ENCODE results near the gene SORL1. TPM values are rescaled to one million over a fixed set of nuclear protein-coding genes. Genes with fewer than 3 reads are reported as not detected.
"Not testable (repeated sequence)": the region's sequence is repeated elsewhere in the genome, so short reads cannot be mapped to it uniquely, and the experiment has no call there.

Gene SORL1
- total RNA-seq, 1 donor from 2014 or later: 134 TPM

DNA sequence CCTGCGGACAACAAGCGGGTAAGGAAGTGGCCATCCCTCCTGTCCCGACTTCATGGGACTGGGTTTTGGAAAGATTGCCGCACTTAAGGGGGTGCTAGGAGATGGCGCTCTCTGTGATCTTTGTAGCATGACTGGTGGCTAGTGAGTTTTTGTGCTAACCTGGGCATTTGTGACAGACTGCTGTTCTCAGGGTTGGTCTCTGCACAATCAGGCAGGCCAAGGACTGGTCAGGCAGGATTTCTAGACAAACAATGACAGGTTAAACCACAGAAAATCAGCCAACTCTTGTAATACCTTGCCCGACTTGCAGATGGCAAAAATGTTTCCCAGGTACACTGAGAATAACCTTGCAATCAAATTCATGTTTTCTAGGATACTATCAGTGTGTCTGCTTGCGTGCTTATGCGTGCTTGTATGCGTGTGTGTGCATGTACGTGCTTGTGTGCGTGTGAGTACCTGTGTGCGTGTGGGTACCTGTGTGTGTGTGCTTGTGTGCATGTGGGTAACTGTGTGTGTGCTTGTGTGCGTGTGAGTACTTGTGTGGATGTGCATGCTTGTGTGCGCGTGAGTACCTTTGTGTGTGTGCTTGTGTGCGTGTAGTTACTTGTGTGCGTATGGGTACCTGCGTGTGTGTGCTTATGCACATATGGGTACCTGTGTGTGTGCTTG is 26.2 kb downstream of the SORL1 start:
- peak; percentile 67 for DNase-seq (ENCODE audit: low spot score)

DNA sequence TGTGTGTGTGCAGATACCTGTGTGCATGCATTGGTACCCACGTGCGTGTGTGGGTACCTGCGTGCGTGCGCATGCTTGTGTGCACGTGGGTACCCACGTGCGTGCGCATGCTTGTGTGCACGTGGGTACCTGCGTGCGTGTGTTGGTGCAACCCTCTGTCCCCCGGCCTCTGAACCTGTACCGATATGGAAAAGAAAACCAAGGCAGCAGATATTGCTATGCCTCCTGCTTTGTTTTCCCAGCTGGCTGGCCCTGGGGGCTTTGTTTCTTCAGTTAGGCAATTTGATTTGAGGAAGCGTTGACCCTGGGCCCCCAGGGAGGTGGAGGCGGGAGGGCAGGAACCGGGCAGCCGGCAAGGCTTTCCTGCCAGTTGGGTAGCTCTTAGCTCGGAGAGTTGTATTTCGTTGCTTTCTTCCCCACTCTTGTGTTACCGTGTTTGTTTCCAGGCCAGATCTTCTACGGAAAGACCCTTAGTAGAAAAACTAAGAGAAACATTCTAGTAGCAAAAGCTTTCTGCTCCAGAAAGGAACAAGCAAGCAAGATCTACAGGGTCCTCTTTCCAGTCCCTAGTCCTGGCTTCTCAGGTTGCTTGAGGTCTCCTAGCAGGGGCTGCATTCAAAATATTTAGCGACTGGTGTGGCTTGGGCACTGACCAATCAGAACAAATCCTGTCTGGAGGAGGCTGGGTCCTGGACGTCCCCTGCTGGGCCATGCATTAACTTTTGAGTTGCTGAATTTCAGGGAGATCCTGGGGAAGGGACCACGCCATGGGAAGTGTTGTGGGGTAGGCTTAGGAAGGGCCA is 27.0 kb downstream of the SORL1 start:
- DNase-seq (ENCODE audit: low spot score): no peak

DNA sequence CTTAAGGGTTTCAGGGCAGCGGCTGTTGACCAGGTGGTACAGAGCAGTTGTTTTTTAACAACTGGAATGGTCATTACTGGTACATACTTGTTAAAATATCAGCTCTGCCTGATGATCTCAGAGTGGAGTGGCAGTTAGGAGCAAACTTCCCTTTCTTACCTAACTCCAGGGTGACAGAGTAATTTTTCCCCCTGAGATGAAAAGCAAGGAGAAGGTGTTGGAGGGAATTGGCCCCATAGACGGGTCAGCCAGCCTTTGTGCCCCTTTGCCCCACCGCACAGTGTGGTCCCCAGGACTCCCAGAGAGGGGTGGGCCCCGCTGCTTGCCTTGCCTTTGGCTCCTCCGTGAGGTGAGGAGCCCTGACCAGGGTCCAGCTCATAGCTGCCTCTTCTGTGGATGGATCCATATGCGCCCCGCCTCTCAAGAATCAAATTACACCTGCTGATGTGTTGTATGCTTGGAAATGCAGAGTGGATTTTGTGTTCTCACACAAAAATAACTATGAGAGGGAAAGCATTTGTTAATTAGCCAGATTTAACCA is 27.7 kb downstream of the SORL1 start:
- DNase-seq (ENCODE audit: low spot score): no peak

DNA sequence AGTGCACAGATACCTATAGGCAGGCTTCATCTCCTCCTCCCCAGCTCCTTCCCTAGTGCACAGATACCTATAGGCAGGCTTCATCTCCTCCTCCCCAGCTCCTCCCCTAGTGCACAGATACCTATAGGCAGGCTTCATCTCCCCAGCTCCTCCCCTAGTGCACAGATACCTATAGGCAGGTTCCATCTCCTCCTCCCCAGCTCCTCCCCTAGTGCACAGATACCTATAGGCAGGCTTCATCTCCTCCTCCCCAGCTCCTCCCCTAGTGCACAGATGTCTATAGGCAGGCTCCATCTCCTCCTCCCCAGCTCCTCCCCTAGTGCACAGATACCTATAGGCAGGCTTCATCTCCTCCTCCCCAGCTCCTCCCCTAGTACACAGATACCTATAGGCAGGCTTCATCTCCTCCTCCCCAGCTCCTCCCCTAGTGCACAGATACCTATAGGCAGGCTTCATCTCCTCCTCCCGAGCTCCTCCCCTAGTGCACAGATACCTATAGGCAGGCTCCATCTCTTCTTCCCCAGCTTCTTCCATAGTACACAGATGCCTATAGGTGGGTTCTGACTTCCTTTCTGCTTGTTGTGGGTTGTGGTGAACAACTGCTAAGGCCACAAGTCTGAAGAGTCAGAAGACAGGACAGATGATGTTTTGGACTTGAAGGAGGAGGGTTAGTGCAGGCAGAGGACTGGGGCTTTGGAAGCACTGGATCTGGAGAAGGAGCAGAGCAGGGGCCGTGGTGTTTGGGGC is 29.5 kb downstream of the SORL1 start:
- DNase-seq (ENCODE audit: low spot score): not testable (repeated sequence)

DNA sequence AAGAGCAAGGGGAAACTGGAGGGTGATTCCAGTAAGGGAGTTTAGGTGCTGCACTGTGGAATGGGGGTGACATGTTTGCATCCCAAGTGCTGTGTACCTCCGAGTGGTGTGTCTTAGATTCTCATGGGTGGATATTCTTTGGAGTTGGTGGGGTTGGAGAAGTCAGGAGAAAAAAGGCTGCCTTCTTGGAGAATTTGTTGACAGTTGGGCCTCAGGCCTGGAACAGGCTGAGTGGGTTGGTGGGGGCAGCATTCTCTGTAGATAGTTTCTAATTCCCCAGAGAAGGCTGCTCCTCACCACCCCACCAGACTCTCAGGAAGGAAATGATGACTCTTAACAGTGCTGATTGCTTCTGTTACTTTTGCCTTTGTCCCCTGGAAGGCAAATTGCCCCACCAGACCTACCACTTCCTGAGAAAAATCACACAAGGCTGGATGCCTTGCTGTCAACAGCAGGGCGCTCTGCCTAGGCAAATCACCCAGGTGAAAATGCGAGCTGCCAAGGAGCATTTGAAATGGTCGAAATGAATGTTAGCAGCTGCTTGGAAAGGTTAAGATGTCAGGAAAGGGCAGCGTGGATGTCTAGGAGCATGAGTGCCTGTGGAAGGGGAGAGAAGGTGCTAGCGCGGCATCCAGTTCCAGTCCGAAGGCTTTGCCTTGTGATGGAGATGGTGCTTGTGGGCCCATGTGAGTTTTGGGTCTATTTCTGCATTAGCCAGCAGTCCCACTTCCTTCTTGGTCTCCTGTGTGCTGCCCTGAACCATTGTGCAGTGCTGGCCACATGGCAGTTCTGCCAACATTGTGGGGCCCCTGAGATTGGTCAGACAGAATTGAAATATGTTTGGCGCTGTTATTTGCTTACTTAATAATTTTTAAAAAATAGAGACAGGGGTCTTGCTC is 30.4 kb downstream of the SORL1 start:
- peak; percentile 40 for DNase-seq (ENCODE audit: low spot score)

DNA sequence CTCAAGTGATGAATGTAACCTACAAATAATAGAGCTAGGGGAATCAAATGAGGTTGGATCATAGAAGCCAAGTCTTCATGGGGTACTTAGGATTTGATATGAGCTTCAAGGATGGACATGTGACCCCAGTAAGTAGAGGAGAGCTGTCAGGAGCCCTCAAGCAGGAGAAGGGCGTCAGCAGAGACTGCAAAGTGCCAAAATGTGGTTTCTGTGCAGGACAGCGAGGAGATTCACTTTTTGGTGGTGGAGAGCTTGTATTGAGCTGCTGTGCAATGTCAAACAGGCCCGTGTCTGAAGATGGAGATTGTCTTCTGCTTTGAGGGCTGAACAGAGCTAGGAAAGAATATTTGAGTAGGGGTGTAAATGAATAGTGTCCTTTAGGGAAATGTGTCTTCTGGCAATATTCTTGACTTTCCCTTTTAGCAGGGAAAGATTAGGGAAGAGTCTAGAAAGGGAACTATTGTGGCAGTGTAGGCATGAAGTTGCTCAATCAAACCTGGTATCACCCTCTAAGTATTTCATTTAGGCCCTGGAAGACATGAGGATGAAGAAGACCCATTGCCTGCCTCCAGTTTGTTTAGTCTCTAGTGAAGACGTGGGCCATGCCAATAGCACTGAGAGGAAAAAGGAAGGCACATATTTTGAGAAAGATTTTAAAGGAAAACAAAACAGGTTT is 31.8 kb downstream of the SORL1 start:
- no peak for DNase-seq (ENCODE audit: low spot score)

DNA sequence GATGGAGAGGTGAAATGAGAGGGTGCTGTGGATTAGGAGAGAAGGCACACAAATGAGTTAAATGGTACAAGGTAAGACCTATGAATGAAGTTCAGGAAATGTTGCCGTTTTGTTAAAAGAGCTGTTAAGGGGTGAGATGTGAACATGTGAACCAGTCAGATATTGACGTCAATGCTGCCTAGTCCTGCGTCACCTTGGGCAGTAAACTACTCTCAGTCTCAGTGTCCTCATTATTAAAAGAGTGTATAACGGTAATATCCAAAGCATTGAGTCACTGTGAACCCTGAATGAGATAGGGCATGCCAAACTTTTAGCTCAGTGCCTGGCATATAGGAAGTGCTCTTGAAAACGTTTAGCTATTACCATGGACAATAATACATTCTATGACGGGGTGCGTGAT is 33.1 kb downstream of the SORL1 start:
- peak; percentile 10 for DNase-seq (ENCODE audit: low spot score)

DNA sequence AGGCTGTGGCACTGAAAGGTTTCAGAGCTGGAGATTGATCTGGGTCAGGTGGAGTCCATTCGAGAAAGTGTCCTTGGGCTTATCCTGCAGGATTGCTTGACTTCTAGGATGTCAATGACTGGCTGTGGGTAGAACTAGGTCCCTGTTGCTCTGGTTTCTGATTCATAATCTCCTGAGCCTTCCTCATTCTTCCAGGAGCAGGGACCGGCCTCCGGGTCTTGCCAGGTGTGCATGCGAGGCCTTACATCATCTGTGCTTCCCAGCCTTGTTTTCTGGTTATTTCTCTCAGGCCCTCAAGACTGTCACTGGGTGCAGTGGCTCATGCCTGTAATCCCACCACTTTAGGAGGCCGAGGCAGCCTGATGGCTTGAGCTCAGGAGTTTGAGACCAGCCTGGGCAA is 33.9 kb downstream of the SORL1 start:
- peak; percentile 5 for DNase-seq (ENCODE audit: low spot score)

DNA sequence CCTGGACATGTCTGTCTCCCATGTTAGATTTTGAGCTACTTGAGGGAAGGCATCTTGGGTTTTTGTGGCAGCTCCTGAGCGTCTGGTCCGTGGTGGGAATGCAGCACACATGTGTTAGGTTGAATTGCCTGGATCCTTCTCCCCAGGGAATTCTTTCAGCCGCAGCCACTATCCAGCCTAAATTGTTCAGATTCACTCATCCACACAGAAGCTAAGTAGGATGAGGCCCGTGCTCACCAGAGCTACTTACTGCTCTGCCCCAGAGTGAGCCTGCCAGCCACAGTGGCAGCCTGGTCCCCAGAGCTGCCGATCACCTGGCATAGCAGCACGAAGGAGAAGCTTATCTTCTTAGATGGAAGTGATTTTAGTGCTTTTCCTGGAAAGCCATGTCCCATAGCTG is 35.1 kb downstream of the SORL1 start:
- no peak for DNase-seq (ENCODE audit: low spot score)

DNA sequence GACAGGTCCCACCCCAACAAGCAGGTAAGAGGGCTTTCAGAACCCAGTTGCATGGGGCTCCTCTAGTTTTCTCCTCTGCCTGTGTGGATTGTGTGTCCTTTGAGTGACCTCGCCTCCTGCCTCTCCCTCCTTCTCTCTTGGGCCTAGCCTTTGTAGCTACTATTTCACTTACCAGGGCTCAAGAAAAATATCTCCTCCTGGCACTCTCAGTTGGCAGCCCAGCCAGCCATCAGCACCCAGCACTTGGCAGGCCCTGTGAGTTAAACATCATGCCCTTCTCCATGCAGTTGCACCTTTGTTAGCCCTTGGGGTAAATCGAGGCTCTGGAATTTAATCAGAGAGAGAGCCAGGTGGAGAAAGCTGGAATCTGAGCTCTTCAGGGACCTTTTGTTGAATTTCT is 36.1 kb downstream of the SORL1 start:
- DNase-seq (ENCODE audit: low spot score): no peak

DNA sequence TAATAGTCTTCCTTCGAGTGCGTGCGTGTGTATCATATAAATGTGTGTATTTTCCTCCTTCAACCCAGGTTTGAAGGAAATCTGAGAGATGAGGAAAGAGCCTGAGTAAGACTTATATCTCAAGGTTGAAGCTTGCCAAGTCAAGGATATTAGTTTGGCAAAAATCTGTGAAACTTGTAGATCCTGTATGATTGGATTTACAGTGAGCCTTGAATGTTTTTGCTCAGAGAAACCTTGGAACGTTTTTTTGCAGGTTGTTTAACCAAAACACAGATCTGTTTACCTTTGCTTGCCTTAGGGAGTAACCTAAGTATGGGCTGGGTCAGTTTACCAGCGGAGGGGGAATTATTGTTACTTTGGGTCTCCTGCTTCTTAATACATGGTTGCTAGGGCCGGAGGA is 36.5 kb downstream of the SORL1 start:
- DNase-seq (ENCODE audit: low spot score): no peak

DNA sequence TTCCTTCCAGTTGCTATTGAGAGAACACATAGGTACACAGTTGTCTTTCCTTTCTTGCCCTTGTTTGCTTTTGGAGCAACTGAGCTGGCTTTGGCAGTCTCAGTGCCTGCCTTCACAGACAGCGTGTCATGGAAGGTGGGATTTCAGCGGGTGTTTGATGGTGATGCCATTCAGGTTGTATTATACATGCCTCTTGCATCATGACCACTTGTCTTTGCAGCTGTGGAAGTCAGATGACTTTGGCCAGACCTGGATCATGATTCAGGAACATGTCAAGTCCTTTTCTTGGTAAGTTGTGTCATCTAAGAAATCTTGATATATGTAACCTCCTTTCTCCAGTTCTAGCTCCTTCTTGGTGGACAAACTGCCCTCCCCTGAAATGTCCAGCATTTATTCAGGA is 37.7 kb downstream of the SORL1 start:
- DNase-seq (ENCODE audit: low spot score): no peak

DNA sequence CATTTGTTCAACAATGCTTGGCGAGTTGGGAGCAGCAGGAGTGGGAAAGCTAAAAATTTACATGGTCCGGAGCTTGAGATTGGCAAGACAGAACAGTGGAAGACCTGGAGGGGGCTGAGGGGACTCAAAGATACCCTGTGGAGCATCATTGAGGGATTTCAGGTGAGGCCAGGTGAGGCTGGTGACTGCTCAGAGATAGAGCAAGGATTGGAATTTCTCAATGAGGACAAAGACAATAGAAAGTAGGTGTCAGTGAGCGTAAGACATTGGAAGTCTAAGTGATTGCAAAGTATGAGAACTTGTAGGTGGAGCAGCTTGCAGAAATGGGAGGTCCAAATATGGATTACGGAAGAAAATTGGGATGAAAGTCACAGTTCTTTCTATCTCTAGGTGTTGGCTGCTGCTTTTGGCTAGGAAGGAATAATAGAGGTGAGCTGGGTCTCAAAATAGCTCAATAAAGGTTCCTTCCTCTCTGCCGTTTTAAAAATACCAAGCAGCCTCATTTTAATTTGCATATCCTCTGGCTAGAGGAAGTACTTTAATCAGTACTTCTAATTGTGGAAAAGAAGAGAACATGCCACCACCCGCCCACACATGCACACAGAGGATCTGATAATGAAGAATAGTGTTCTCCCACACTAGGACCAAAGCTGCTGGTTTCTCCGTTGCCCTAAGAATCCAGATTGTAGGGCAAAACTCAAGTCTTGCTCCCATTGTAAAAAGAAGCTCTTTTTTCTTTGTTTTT is 42.4 kb downstream of the SORL1 start:
- no peak for DNase-seq (ENCODE audit: low spot score)

DNA sequence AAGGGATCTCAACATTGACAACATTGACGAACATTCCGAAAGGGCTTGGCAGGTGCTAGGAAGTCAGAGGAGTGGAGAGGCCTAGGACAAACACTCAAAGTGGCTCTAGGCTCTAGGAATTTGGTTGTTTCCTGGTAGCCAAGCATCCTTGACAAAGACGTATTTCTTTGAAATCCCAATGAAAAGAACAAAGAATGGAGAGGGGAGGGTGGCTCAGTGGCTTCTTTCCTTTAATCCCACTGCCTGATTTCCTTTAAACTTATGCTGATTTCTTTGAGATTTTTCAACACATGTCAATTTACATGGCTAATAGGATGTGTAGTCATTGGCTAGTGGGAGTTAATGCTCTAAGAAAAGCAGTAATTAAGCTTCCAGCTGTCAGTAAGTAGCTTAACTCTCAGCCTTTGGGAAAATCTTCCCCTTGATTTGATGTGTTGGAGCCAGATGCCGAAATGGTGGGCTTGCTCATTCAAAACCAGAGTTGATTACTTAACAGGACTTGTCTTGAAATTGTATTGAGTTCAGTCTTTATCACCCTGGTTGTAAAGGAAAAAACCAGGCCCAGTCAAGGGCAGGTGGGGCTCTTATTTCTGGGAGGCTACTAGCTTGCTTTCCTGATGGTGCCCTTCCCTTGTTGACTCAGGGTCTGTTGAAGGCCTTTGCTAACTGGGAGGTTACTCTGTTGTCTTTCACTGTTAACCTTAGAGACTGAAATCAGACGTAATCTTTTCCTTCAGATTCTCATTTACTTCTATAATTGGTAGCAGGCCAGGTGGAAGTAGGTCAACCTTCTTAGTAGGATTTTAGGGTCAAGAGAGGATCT is 45.3 kb downstream of the SORL1 start:
- no peak for DNase-seq (ENCODE audit: low spot score)

DNA sequence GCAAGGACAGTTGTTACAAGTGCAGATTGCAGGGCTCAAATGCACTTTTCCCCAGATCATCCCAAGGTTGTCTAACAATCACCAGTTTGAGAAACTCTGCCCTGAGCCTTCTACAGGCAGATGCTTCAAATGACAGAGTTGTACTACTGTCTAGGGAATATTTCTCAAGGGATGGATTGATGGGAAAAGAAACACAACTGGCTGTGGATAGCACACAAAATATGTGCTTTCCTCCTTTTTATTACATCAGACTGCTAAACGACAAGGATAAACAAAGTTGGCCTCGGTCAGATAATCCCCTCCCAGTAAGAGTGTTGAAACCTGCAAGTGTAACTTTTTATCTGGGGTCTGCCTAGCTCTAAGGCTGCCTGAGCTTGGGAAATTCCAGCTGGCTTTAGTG is 47.3 kb downstream of the SORL1 start:
- DNase-seq (ENCODE audit: low spot score): no peak

DNA sequence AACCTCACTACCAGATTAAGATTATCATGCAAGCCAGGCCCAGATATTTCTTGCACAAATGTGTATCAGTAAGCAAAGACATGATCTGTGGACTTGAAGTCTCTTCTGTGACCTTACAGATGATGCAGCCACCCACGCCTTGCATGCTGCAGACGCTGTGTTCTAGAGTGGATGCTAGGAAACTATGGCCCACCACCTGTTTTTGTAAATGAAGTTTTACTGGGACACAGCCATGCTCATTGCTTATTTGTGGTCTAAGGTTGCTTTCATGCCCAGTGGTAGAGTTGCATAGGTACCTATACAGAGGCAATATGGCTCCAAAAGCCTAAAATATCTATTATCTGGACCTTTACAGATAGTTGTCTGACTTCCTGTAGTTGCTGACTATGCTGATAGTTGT is 48.2 kb downstream of the SORL1 start:
- no peak for DNase-seq (ENCODE audit: low spot score)

DNA sequence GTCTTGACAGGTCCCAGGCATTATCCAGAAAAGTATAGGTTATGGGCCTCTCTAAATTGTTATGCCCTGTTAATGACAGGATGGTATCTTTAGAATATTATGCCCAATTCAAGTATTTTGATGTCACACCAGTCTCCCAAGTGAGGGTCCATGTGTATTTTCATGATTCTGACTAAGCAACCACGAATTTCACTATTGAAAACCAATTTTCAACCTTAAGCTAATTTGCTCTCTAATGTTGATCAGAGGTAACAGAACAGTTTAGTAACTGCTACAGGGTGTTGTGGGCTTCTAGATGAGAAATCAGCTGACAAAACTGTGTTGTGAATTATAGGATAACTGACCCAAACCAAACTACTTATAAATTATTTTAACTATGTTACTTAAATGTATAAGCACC is 48.6 kb downstream of the SORL1 start:
- DNase-seq (ENCODE audit: low spot score): no peak

DNA sequence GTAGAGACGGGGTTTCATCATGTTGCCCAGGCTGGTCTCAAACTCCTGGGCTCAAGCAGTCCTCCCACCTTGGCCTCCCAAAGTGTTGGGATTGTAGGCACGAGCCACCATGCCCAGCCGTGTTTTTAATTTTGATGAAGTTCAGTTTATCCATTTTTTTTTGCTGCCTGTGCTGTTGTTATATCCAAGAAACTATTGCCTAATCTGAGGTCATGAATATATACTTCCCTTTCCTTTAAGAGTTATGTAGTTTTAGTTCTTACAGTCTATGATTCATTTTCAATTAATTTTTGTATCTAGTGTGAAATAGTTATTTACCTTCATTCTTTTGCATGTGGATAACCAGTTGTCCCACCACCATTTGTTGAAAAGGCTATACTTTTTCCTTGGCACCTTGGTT is 50.9 kb downstream of the SORL1 start:
- no peak for DNase-seq (ENCODE audit: low spot score)

DNA sequence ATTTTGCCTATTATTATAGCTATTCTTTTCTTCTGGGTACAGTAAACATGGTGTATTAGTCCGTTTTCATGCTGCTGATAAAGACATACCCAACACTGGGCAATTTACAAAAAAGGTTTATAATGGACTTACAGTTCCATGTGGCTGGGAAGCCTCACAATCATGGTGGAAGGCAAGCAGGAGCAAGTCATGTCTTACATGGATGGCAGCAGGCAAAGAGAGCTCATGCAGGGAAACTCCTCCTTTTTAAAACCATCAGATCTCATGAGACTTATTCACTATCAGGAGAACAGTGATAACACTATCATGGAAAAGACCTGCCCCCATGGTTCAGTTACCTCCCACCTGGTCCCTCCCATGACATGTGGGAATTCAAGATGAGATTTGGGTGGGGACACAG is 54.1 kb downstream of the SORL1 start:
- DNase-seq (ENCODE audit: low spot score): not testable (repeated sequence)
